Measurements from ENCODE around the gene HEPHL1.

HEPHL1 gene

GRCh38 chr11:94025690-94026394, 4.7 kb downstream of the HEPHL1 start:
- DNase-seq (ENCODE audit: low read depth) = no peak

- no peak for DNase-seq (ENCODE audit: low read depth)
Observed at GRCh38 chr11:94027210-94027609, 6.1 kb downstream of the HEPHL1 start.

GRCh38 chr11:94028436-94028835, 7.3 kb downstream of the HEPHL1 start:
- DNase-seq (ENCODE audit: low read depth) = no peak

- no peak for DNase-seq (ENCODE audit: low read depth)
Observed at GRCh38 chr11:94030059-94030458, 8.9 kb downstream of the HEPHL1 start.

GRCh38 chr11:94031625-94032024, 10.5 kb downstream of the HEPHL1 start:
- no peak for DNase-seq (ENCODE audit: low read depth)

GRCh38 chr11:94032066-94032465, 10.9 kb downstream of the HEPHL1 start:
- no peak for DNase-seq (ENCODE audit: low read depth)

- DNase-seq (ENCODE audit: low read depth) = no peak
Observed at GRCh38 chr11:94032725-94033124, 11.6 kb downstream of the HEPHL1 start.

GRCh38 chr11:94034207-94034606, 13.1 kb downstream of the HEPHL1 start:
- no peak for DNase-seq (ENCODE audit: low read depth)

- no peak for DNase-seq (ENCODE audit: low read depth)
Observed at GRCh38 chr11:94036096-94036495, 14.9 kb downstream of the HEPHL1 start.

- no peak for DNase-seq (ENCODE audit: low read depth)
Observed at GRCh38 chr11:94043241-94043640, 22.1 kb downstream of the HEPHL1 start.

GRCh38 chr11:94046796-94047195, 25.6 kb downstream of the HEPHL1 start:
- DNase-seq (ENCODE audit: low read depth) = no peak

- DNase-seq (ENCODE audit: low read depth) = no peak
Observed at GRCh38 chr11:94048032-94048709, 27.0 kb downstream of the HEPHL1 start.

- no peak for DNase-seq (ENCODE audit: low read depth)
Observed at GRCh38 chr11:94049351-94049750, 28.2 kb downstream of the HEPHL1 start.

- DNase-seq (ENCODE audit: low read depth) = no peak
Observed at GRCh38 chr11:94058630-94059029, 37.5 kb downstream of the HEPHL1 start.

- DNase-seq (ENCODE audit: low read depth) = no peak
Observed at GRCh38 chr11:94059065-94059464, 37.9 kb downstream of the HEPHL1 start.

- no peak for DNase-seq (ENCODE audit: low read depth)
Observed at GRCh38 chr11:94060401-94060800, 39.2 kb downstream of the HEPHL1 start.

- DNase-seq (ENCODE audit: low read depth) = no peak
Observed at GRCh38 chr11:94062360-94062759, 41.2 kb downstream of the HEPHL1 start.

- DNase-seq (ENCODE audit: low read depth) = no peak
Observed at GRCh38 chr11:94066901-94067429, 45.8 kb downstream of the HEPHL1 start.

GRCh38 chr11:94068764-94069163, 47.6 kb downstream of the HEPHL1 start:
- DNase-seq (ENCODE audit: low read depth) = no peak

- DNase-seq (ENCODE audit: low read depth) = no peak
Observed at GRCh38 chr11:94077552-94078293, 56.6 kb downstream of the HEPHL1 start.

- no peak for DNase-seq (ENCODE audit: low read depth)
Observed at GRCh38 chr11:94084164-94084563, 63.0 kb downstream of the HEPHL1 start.

GRCh38 chr11:94088906-94089305, 67.8 kb downstream of the HEPHL1 start:
- DNase-seq (ENCODE audit: low read depth) = no peak

- DNase-seq (ENCODE audit: low read depth) = no peak
Observed at GRCh38 chr11:94089341-94089740, 68.2 kb downstream of the HEPHL1 start.

Data from stimulated activated CD8-positive, alpha-beta memory T cell treated with anti-CD3 and anti-CD28 coated beads, Interleukin-15, amount 100 ng/mL, for 24 hours (primary cell).